Measurements from ENCODE around the gene VRK2.

VRK2 gene

DNA sequence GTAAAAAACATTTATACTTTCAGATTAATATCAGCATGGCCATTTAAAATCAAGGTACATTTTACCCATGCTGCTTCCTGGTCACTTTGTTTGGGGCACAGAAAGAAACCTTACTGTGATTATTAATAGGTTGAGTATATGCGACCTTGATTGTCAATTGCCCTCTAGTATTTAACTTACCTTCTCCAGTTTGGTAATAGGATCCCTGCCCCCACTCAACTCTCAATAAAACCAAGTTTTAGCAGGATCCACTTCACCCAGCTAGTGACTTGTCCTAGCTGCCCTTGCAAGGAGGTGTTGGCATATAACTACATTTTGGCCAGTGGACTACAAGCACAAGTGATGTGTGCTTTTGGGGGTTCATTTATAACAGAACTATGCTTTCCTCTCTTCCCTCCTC lies 160.2 kb downstream of the VRK2 start:
- H2AFZ ChIP-seq (ENCODE audit: low read depth, low read length) = no peak overlapping the region
- H3K27ac ChIP-seq (ENCODE audit: low read length) = no peak overlapping the region
- peaks cover 32% of the 10 kb centered on the region for H3K36me3 ChIP-seq (ENCODE audit: insufficient read depth, low read length)
- H3K4me3 ChIP-seq (ENCODE audit: low read depth in 1 of 2, low read length in 2 of 2) = no peak overlapping the region
- H3K4me2 ChIP-seq (ENCODE audit: insufficient read depth, low read length) = no peak overlapping the region
- H3K79me2 ChIP-seq (ENCODE audit: insufficient read depth, low read length) = no peaks in the 10 kb centered on the region
- H3K9ac ChIP-seq (ENCODE audit: low read depth, low read length) = no peak overlapping the region
- no peaks in the 10 kb centered on the region for H4K20me1 ChIP-seq (ENCODE audit: insufficient read depth, low read length)
- no peaks in the 10 kb centered on the region for H3K27me3 ChIP-seq (ENCODE audit: insufficient read depth, low read length, poor library complexity)
- H3K4me1 ChIP-seq (ENCODE audit: insufficient read depth, low read length) = no peaks in the 10 kb centered on the region
- H3K9me3 ChIP-seq (ENCODE audit: insufficient read depth, low read length, severe bottlenecking) = peaks cover 7% of the 10 kb centered on the region
- ATAC-seq (ENCODE audit: insufficient read depth, low read depth) (no peak), DNase-seq (no peak)
- TF ChIP-seq EZH2 (IDR thresholded peaks at IDR 0.05; ENCODE audit: borderline replicate concordance, low read depth, low read length, severe bottlenecking) = no peak
- TF ChIP-seq CTCF (IDR thresholded peaks at IDR 0.05; ENCODE audit: borderline replicate concordance, extremely low read depth, low read length, poor library complexity, severe bottlenecking) = no peak

GRCh38 chr2:58207189-58207588 lies 160.6 kb downstream of the VRK2 start:
- Histone ChIP-seq H3K9me3 (ENCODE audit: insufficient read depth, low read length, severe bottlenecking) (peaks cover 9% of the 10 kb centered on the region), H3K27me3 (ENCODE audit: insufficient read depth, low read length, poor library complexity) (no peaks in the 10 kb centered on the region), H3K36me3 (ENCODE audit: insufficient read depth, low read length) (peaks cover 35% of the 10 kb centered on the region), H4K20me1 (ENCODE audit: insufficient read depth, low read length) (no peaks in the 10 kb centered on the region), H3K27ac (ENCODE audit: low read length) (no peak overlapping the region), H3K4me1 (ENCODE audit: insufficient read depth, low read length) (no peaks in the 10 kb centered on the region), H3K4me3 (ENCODE audit: low read depth in 1 of 2, low read length in 2 of 2) (no peak overlapping the region), H3K79me2 (ENCODE audit: insufficient read depth, low read length) (no peaks in the 10 kb centered on the region), H2AFZ (ENCODE audit: low read depth, low read length) (no peak overlapping the region), H3K9ac (ENCODE audit: low read depth, low read length) (no peak overlapping the region), H3K4me2 (ENCODE audit: insufficient read depth, low read length) (no peak overlapping the region)
- ATAC-seq (ENCODE audit: insufficient read depth, low read depth) (no peak), DNase-seq (no peak)
- TF ChIP-seq EZH2 (IDR thresholded peaks at IDR 0.05; ENCODE audit: borderline replicate concordance, low read depth, low read length, severe bottlenecking) (no peak), CTCF (IDR thresholded peaks at IDR 0.05; ENCODE audit: borderline replicate concordance, extremely low read depth, low read length, poor library complexity, severe bottlenecking) (no peak)

Measured in DND-41 (cell line).